ENCODE measurements around the gene SSH2. TPM values are rescaled to one million over a fixed set of nuclear protein-coding genes. Genes with fewer than 3 reads are reported as not detected.

Gene SSH2
- polyA plus RNA-seq, 1 of the 3 experiments (the other 2 are of a cell fraction): 8.8 TPM

GRCh38 chr17:29924786-29925185, 5.2 kb downstream of the SSH2 start:
- ChIA-PET POLR2A (no interaction called here), CTCF (interaction anchor here (1.7 to 2.8 kb wide), 3 partner anchors 57 to 120 kb away, joined by 4 to 8 read pairs (median 6); no protein-coding TSS in a partner anchor)
- Histone ChIP-seq H2AFZ (ENCODE audit: low read depth) (no peak overlapping the region), H4K20me1 (ENCODE audit: insufficient read depth) (no peaks in the 10 kb centered on the region), H3K9me2 (no peaks in the 10 kb centered on the region), H3F3A (replicated peaks; ENCODE audit: insufficient read depth) (peaks cover 23% of the 10 kb centered on the region), H3K9me3 (no peaks in the 10 kb centered on the region), H3K9ac (no peak overlapping the region), H3K4me1 (ENCODE audit: control insufficient read depth in 1 of 2, insufficient read depth in 2 of 2, low read depth in 1 of 2, low read length in 1 of 2) (peaks cover 15 to 17% of the 10 kb centered on the region in 2 experiments; a peak in 3 of 4 replicates), H3K36me3 (replicated peaks in 1 of 2; ENCODE audit: control insufficient read depth in 1 of 2, insufficient read depth in 2 of 2, low read length in 1 of 2) (peaks cover 0 to 4% of the 10 kb centered on the region in 2 experiments), H3K27me3 (ENCODE audit: insufficient read depth) (no peaks in the 10 kb centered on the region), H3K4me3 (ENCODE audit: low read depth in 2 of 2, low read length in 1 of 2) (no peak overlapping the region), H3K79me2 (ENCODE audit: insufficient read depth) (peaks cover 93% of the 10 kb centered on the region), H3K27ac (ENCODE audit: low read depth in 2 of 2, low read length in 1 of 2) (no peak overlapping the region), H3K4me2 (no peak overlapping the region)
- no peak for DNase-seq
- WGBS (ENCODE audit: low lambda C conversion rate): 89% methylated on average over 1 of the region's 1 CpG
- no peak for TF ChIP-seq MAX (IDR thresholded peaks at IDR 0.05; ENCODE audit: low read depth)
- TF ChIP-seq FOXJ3 (CRISPR knock-in tag; IDR thresholded peaks at IDR 0.05): no peak
- no peak for TF ChIP-seq GATA2 (CRISPR knock-in tag; IDR thresholded peaks at IDR 0.05)
- TF ChIP-seq RAD21 (IDR thresholded peaks at IDR 0.05; ENCODE audit: low read length): no peak
- TF ChIP-seq FOSL2 (IDR thresholded peaks at IDR 0.05; ENCODE audit: borderline replicate concordance, low read depth): no peak
- no peak for TF ChIP-seq NFIC (IDR thresholded peaks at IDR 0.05; ENCODE audit: borderline replicate concordance)
- TF ChIP-seq SIN3A (IDR thresholded peaks at IDR 0.05; ENCODE audit: borderline replicate concordance, low read depth, low read length): no peak
- TF ChIP-seq TEAD4 (IDR thresholded peaks at IDR 0.05; ENCODE audit: borderline replicate concordance, insufficient read depth): no peak
- TF ChIP-seq, protein P1, sequence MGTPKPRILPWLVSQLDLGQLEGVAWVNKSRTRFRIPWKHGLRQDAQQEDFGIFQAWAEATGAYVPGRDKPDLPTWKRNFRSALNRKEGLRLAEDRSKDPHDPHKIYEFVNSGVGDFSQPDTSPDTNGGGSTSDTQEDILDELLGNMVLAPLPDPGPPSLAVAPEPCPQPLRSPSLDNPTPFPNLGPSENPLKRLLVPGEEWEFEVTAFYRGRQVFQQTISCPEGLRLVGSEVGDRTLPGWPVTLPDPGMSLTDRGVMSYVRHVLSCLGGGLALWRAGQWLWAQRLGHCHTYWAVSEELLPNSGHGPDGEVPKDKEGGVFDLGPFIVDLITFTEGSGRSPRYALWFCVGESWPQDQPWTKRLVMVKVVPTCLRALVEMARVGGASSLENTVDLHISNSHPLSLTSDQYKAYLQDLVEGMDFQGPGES (IDR thresholded peaks at IDR 0.05; ENCODE audit: low read depth, low read length): no peak
- TF ChIP-seq MXI1 (IDR thresholded peaks at IDR 0.05; ENCODE audit: low read depth, low read length): no peak
- TF ChIP-seq RFX5 (IDR thresholded peaks at IDR 0.05; ENCODE audit: low read length): no peak
- TF ChIP-seq GABPA (IDR thresholded peaks at IDR 0.05; ENCODE audit: low read depth): no peak
- TF ChIP-seq TAF1 (IDR thresholded peaks at IDR 0.05; ENCODE audit: borderline replicate concordance, low read depth, low read length): no peak
- no peak for TF ChIP-seq CHD2 (IDR thresholded peaks at IDR 0.05; ENCODE audit: low read length, partially characterized antibody)

DNA sequence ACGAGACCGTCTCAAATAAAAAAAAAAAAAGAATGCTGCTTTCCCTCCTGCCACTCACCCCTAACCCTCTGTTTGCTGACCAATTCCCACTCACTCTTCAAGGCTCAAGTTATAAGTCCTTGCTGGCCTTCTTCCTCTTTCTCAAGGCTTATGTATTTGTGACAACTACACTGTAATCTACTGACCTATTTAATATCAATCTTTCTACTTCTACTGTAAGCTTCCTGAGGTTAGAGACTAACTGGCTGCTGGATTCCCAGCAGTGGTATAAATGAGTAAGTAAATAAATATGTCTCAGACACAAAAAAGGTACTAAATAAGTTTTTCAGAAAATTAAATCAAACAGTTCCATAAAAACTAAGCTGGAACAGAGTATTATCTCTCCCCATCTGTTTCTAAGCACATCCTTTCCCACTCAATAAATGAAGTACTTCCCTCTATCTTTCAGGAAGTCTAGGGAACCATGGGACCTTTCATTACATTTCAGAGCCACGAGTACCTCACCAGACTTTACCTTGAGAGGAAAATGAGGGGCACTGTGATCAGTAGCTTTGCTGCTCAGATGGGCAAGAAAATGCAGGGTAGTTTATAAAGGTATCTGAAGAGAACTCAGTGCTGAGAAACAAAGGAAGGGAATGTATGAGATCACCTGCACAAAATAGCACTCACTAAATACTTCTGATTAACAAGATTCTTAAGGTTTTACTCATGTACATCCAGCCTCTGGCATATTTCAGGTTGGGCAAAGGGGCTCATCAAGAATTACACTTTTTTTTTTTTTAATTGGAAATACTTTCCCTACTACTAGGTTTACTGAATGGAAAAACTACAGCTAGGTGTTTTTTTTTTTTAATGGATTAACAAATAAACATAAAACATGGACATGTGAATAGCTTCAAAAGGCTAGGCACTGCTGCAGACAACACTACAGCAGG, 10.8 kb downstream of the SSH2 start:
- H3K4me1 ChIP-seq (ENCODE audit: control insufficient read depth in 1 of 2, insufficient read depth in 2 of 2, low read depth in 1 of 2, low read length in 1 of 2): peaks cover 2 to 11% of the 10 kb centered on the region in 2 experiments; a peak in 2 of 4 replicates
- no peak overlapping the region for H3K4me3 ChIP-seq (ENCODE audit: low read depth in 2 of 2, low read length in 1 of 2)
- CTCF ChIA-PET: interaction anchor here (1.7 to 3.6 kb wide), 3 partner anchors 12 to 174 kb away, joined by 4 to 21 read pairs (median 6); partner anchors contain the start of gene SSH2
- H3K9me2 ChIP-seq: no peaks in the 10 kb centered on the region
- peak overlapping the region; percentile 39 for H3K4me2 ChIP-seq
- no peaks in the 10 kb centered on the region for H3K27me3 ChIP-seq (ENCODE audit: insufficient read depth)
- peak overlapping the region; percentile 63 for H3K9ac ChIP-seq
- H3K36me3 ChIP-seq (replicated peaks in 1 of 2; ENCODE audit: control insufficient read depth in 1 of 2, insufficient read depth in 2 of 2, low read length in 1 of 2): no peaks in the 10 kb centered on the region
- H3K79me2 ChIP-seq (ENCODE audit: insufficient read depth): peaks cover 77% of the 10 kb centered on the region
- peaks cover 18% of the 10 kb centered on the region for H3F3A ChIP-seq (replicated peaks; ENCODE audit: insufficient read depth)
- DNase-seq: no peak
- H2AFZ ChIP-seq (ENCODE audit: low read depth): peak overlapping the region; percentile 48
- WGBS (ENCODE audit: low lambda C conversion rate): 68% methylated on average over 3 of the region's 3 CpGs
- POLR2A ChIA-PET: interaction anchor here (1.5 kb wide), 1 partner anchor 11 kb away, joined by 4 read pairs; the partner anchor contains the start of gene SSH2
- no peaks in the 10 kb centered on the region for H3K9me3 ChIP-seq
- H3K27ac ChIP-seq (ENCODE audit: low read depth in 2 of 2, low read length in 1 of 2): peak overlapping the region; percentile 34 to 79; a peak in 3 of 4 replicates
- no peaks in the 10 kb centered on the region for H4K20me1 ChIP-seq (ENCODE audit: insufficient read depth)
- TF ChIP-seq YY1 (IDR thresholded peaks at IDR 0.05; ENCODE audit: low read depth) (no peak), MEF2A (IDR thresholded peaks at IDR 0.05; ENCODE audit: borderline replicate concordance, low read depth) (peak; percentile 84), POLR2AphosphoS5 (IDR thresholded peaks at IDR 0.05; ENCODE audit: low read depth, low read length) (no peak), TAF1 (IDR thresholded peaks at IDR 0.05; ENCODE audit: borderline replicate concordance, low read depth, low read length) (no peak), FOSL2 (IDR thresholded peaks at IDR 0.05; ENCODE audit: borderline replicate concordance, low read depth) (peak; percentile 19; the same call in 1 of the 2 replicates), EP300 (IDR thresholded peaks at IDR 0.05; ENCODE audit: borderline replicate concordance in 1 of 2, low read depth in 1 of 2, low read length in 1 of 2) (no peak), CTCF (IDR thresholded peaks at IDR 0.05) (no peak), RXRA (IDR thresholded peaks at IDR 0.05; ENCODE audit: borderline replicate concordance, low read depth) (no peak), ELF1 (IDR thresholded peaks at IDR 0.05) (no peak), MAX (IDR thresholded peaks at IDR 0.05; ENCODE audit: low read depth) (no peak), RFX5 (IDR thresholded peaks at IDR 0.05; ENCODE audit: low read length) (no peak), GATA2 (CRISPR knock-in tag; IDR thresholded peaks at IDR 0.05) (no peak)
- TF ChIP-seq, protein P2, sequence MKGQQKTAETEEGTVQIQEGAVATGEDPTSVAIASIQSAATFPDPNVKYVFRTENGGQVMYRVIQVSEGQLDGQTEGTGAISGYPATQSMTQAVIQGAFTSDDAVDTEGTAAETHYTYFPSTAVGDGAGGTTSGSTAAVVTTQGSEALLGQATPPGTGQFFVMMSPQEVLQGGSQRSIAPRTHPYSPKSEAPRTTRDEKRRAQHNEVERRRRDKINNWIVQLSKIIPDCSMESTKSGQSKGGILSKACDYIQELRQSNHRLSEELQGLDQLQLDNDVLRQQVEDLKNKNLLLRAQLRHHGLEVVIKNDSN (IDR thresholded peaks at IDR 0.05; ENCODE audit: borderline replicate concordance, low read depth): no peak

Data from SK-N-SH (cell line).